22Rv1 (cell line): ENCODE results near the gene NOVA1.

ENCODE experiments used
- CTCF ChIP-seq: fragments of 450-650 bp; IDR thresholded peaks from 2 replicates; pipeline ENCODE4 v1.5.1; 2017; ENCODE audit warnings: mild to moderate bottlenecking
- ZFX ChIP-seq: fragments of 450-650 bp; IDR thresholded peaks from 2 replicates; pipeline ENCODE4 v1.6.1; 2017; ENCODE audit warnings: antibody characterized with exemption, borderline replicate concordance

- TF ChIP-seq CTCF: no peak
- TF ChIP-seq ZFX: no peak
These were observed 9.0 kb upstream of the NOVA1 start for GRCh38 chr14:26606729-26607312.
